Neural progenitor cell (in vitro differentiated cells): ENCODE measurements around the gene NT5C2.

Source experiments
- EZH2 ChIP-seq: fragments of 200-600 bp; sonication (generic); IDR thresholded peaks from 2 replicates; pipeline ENCODE4 v1.6.1; 2017; ENCODE audit warnings: antibody characterized with exemption, mild to moderate bottlenecking, moderate library complexity
- EZH2phosphoT487 ChIP-seq: fragments of 200-600 bp; sonication (generic); IDR thresholded peaks from 2 replicates; pipeline ENCODE4 v1.6.1; 2017; ENCODE audit warnings: antibody characterized with exemption
- TF ChIP-seq, protein P1 (sequence below): fragments of 200-600 bp; sonication (generic); IDR thresholded peaks from 2 replicates; pipeline ENCODE4 v1.5.1; 2017; ENCODE audit warnings: antibody characterized with exemption, mild to moderate bottlenecking

DNA sequence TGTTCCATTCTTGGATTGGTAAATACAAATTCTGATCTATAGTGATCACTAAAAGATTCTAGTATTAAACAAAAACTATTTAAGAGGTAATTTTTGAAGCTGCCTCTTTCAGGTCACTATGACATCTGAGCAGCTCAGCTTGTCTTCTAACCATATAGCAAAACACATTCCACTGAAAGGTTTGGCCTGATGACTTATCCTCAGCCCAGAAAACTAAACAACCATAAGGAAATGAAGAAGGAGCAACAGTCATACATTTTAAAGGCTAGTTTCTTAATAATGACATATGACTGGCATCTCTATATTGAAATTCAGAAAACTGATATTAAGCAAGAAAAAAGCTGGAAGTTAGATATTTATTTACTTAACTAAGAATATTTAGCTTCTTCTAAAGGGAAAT, 24.6 kb downstream of the NT5C2 start:
- TF ChIP-seq EZH2 (no peak), EZH2phosphoT487 (no peak)
- TF ChIP-seq, protein P1, sequence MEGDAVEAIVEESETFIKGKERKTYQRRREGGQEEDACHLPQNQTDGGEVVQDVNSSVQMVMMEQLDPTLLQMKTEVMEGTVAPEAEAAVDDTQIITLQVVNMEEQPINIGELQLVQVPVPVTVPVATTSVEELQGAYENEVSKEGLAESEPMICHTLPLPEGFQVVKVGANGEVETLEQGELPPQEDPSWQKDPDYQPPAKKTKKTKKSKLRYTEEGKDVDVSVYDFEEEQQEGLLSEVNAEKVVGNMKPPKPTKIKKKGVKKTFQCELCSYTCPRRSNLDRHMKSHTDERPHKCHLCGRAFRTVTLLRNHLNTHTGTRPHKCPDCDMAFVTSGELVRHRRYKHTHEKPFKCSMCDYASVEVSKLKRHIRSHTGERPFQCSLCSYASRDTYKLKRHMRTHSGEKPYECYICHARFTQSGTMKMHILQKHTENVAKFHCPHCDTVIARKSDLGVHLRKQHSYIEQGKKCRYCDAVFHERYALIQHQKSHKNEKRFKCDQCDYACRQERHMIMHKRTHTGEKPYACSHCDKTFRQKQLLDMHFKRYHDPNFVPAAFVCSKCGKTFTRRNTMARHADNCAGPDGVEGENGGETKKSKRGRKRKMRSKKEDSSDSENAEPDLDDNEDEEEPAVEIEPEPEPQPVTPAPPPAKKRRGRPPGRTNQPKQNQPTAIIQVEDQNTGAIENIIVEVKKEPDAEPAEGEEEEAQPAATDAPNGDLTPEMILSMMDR: no peak
